Measurements from ENCODE around the gene MRFAP1. TPM values are rescaled to one million over a fixed set of nuclear protein-coding genes. Genes with fewer than 3 reads are reported as not detected.

Gene MRFAP1
- total RNA-seq, 1 donor from 2014 or later = 255 TPM

DNA sequence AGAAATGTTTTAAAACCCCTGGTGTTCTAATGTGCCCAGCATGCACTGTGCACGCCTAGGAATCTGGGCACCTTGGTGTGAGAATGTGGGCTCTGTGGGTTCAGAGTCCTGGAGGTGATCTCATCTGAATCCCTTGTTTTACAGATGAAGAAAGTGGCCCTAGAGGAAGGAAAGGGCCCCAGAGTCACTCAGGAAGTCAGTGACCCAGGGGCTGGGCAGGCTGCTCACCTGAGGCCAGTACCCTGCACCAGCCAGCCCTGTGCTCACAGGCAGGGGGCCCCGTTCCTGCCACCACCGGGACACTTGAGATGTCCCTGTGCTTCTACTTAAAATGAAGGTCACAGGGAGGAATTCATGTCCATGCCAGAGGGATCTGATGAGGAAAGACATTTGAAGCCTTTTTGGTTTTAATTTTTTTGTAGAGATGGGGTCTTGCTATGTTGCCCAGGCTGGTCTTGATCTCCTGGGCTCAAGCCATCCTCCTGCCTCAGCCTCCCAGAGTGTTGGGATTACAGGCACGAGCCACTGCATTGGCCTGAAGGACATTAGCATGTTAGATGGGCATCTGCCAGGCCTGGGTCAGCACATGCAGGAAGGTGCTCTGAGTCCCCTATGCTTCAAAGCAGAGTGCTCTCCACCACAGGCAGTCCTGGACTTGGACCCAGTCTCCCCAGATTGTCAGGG is 45.8 kb downstream of the MRFAP1 start:
- Histone ChIP-seq H3K4me3 (ENCODE audit: low read depth, low read length) (no peak overlapping the region), H3K27me3 (ENCODE audit: control insufficient read depth, insufficient read depth, low read length) (peaks cover 2% of the 10 kb centered on the region), H3K36me3 (ENCODE audit: control insufficient read depth, insufficient read depth, low read length) (no peaks in the 10 kb centered on the region)
- no peak for DNase-seq (ENCODE audit: low read depth)
- TF ChIP-seq, protein P1, sequence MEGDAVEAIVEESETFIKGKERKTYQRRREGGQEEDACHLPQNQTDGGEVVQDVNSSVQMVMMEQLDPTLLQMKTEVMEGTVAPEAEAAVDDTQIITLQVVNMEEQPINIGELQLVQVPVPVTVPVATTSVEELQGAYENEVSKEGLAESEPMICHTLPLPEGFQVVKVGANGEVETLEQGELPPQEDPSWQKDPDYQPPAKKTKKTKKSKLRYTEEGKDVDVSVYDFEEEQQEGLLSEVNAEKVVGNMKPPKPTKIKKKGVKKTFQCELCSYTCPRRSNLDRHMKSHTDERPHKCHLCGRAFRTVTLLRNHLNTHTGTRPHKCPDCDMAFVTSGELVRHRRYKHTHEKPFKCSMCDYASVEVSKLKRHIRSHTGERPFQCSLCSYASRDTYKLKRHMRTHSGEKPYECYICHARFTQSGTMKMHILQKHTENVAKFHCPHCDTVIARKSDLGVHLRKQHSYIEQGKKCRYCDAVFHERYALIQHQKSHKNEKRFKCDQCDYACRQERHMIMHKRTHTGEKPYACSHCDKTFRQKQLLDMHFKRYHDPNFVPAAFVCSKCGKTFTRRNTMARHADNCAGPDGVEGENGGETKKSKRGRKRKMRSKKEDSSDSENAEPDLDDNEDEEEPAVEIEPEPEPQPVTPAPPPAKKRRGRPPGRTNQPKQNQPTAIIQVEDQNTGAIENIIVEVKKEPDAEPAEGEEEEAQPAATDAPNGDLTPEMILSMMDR (IDR thresholded peaks at IDR 0.05; ENCODE audit: insufficient read depth, low read length, poor library complexity, severe bottlenecking) = no peak

DNA sequence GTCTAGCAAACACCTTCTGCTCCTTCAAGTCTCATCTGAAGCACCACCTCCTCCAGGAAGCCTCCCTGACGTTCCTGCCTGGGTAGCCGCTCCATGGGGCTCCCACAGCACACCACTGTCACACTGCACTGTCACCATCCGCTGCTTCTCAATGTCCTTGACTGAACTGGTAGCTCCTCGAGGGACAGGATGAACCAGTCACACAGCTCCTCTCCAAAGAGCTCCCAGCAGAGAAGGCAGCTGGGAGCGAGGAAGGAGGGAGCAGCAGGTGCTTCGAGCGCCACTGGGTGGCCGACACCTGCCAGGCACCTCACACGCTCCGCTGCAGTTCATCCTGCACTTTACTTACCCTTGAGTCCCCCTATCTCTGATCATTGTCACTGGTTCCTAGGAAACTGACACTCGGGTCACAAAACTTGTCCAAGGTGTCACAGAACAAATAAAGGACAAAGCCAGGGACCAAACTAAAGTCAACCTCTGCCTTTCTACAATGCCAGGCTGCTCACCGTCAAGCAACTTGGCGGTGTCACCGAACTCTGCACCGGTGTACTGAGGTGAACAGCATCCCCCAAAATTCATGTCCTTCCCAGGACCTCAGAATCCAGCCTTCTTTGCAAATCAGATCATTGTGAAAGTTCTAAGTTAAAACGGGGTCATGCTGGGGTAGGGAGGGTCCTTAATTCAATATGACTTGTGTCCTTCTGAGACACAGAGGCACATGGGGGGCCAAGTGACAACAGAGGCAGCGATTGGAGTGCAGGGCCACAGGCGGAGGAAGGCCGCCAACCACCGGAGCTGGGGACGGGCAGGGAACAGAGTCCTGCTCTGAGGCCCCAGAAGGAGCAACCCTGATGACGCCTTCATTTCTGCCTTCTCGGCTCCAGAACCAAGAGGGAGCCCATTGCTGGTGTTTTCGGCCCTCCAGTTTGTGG is 47.7 kb downstream of the MRFAP1 start:
- TF ChIP-seq, protein P1 (IDR thresholded peaks at IDR 0.05; ENCODE audit: insufficient read depth, low read length, poor library complexity, severe bottlenecking) = no peak
- Histone ChIP-seq H3K27me3 (ENCODE audit: control insufficient read depth, insufficient read depth, low read length) (no peaks in the 10 kb centered on the region), H3K36me3 (ENCODE audit: control insufficient read depth, insufficient read depth, low read length) (no peaks in the 10 kb centered on the region), H3K4me3 (ENCODE audit: low read depth, low read length) (no peak overlapping the region)
- DNase-seq (ENCODE audit: low read depth) = no peak

DNA sequence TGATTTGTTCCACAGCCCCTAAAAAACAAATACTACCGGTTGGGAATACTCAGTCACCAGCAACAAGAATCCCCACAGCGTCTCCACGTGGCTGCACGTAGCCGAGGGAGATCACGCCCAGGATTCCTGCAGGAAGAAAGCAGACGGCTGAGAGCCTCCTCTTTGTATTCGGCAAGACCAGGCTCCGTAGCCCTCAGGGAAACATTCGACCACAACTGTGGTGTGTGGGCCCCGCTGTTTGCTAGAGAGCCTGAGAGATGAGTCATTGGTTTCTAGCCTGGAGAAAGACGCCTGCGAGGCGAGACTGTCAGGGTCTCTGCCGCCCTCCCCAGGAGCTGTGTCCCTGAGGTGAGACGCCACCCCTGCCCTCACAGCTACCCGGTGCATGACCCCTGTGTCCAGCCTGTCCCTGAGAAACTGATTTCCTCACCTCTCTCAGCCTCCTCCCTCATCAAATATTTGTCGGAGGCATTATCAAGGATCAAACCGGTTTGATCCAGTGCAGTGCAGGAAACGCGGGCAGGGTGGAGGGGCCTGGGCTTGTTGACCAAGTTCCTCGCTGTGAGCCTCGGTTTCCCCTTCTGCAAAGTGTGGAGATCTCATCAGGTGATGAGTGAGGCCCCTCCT is 48.5 kb downstream of the MRFAP1 start:
- TF ChIP-seq, protein P1 (IDR thresholded peaks at IDR 0.05; ENCODE audit: insufficient read depth, low read length, poor library complexity, severe bottlenecking) = peak; percentile 3
- DNase-seq (ENCODE audit: low read depth) = peak; percentile 86
- Histone ChIP-seq H3K36me3 (ENCODE audit: control insufficient read depth, insufficient read depth, low read length) (no peaks in the 10 kb centered on the region), H3K4me3 (ENCODE audit: low read depth, low read length) (no peak overlapping the region), H3K27me3 (ENCODE audit: control insufficient read depth, insufficient read depth, low read length) (no peaks in the 10 kb centered on the region)

DNA sequence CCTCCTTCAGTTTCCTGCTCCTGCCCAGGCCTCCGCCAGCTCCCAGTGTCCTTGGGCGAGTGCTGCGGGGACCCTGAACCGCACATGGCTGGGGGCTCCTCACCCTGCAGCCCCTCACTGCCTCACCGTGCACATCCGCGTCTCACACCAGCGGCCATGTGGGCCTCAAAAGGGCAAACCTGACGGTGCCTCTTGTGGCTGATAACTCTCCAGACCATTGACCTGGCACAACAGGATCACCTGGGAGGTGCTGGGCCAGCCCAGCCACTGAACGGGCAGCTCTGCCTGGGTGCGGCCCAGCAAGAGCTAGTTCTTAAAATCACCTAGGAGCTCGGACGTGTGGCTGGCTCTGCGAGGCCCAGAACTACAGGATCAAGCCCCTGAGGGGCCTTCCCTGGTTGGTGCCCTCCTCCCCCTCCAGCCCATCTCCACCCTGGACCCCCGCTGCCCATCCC is 49.0 kb downstream of the MRFAP1 start:
- H3K27me3 ChIP-seq (ENCODE audit: control insufficient read depth, insufficient read depth, low read length) = no peaks in the 10 kb centered on the region
- DNase-seq (ENCODE audit: low read depth) = no peak
- no peaks in the 10 kb centered on the region for H3K36me3 ChIP-seq (ENCODE audit: control insufficient read depth, insufficient read depth, low read length)
- no peak overlapping the region for H3K4me3 ChIP-seq (ENCODE audit: low read depth, low read length)
- TF ChIP-seq, protein P1 (IDR thresholded peaks at IDR 0.05; ENCODE audit: insufficient read depth, low read length, poor library complexity, severe bottlenecking) = no peak

Other genes with a start within 250 kb of the MRFAP1 start
- gene PPP2R2C, start 168.1 kb upstream of the MRFAP1 start, total RNA-seq = not detected in 2 replicates
- 24.0 and 27.0 TPM in 2 replicates for gene MAN2B2, start 65.5 kb upstream of the MRFAP1 start, total RNA-seq
- 6.8 and 8.8 TPM in 2 replicates for gene S100P, start 53.2 kb downstream of the MRFAP1 start, total RNA-seq
- 36.9 and 53.6 TPM in 2 replicates for gene MRFAP1L1, start 69.2 kb downstream of the MRFAP1 start, total RNA-seq
- 21.4 and 23.3 TPM in 2 replicates for gene BLOC1S4, start 75.5 kb downstream of the MRFAP1 start, total RNA-seq
- 23.0 and 32.1 TPM in 2 replicates for gene KIAA0232, start 142.0 kb downstream of the MRFAP1 start, total RNA-seq